Adipocyte (in vitro differentiated cells): Measurements from ENCODE around the gene FKBP1B.

Experiments used
- DNase-seq: peaks from one replicate; pipeline ENCODE4 v3.0.0-alpha.2; 2015; ENCODE audit warnings: low read depth
- H3K27me3 ChIP-seq: replicated peaks from 2 replicates; pipeline ENCODE4 v1.7.0; 2013; ENCODE audit warnings: mild to moderate bottlenecking, low read length, moderate library complexity; ENCODE audit not compliant: control insufficient read depth, insufficient read depth
- H3K36me3 ChIP-seq: 2 replicates; pipeline ENCODE4 v1.7.0; 2013; ENCODE audit warnings: low read length, mild to moderate bottlenecking, moderate library complexity; ENCODE audit not compliant: control insufficient read depth, insufficient read depth, severe bottlenecking
- H3K4me1 ChIP-seq: 2 replicates; pipeline ENCODE4 v1.7.0; 2013; ENCODE audit warnings: mild to moderate bottlenecking, low read length, moderate library complexity; ENCODE audit not compliant: control insufficient read depth, insufficient read depth
- H3K4me3 ChIP-seq: 2 replicates; pipeline ENCODE4 v1.7.0; 2013; ENCODE audit warnings: mild to moderate bottlenecking, low read length, moderate library complexity
- H3K9ac ChIP-seq: 2 replicates; pipeline ENCODE4 v1.7.0; 2013; ENCODE audit warnings: mild to moderate bottlenecking, low read length, moderate library complexity
- H3K9me3 ChIP-seq: 2 replicates; pipeline ENCODE4 v1.7.0; 2013; ENCODE audit warnings: mild to moderate bottlenecking, low read length, moderate library complexity; ENCODE audit not compliant: control insufficient read depth

FKBP1B gene

GRCh38 chr2:24075915-24076848 lies 26.6 kb downstream of the FKBP1B start, which contains the start of gene SF3B6:
SF3B6 (minus strand) TSS chr2:24076326; CDS start chr2:24076229, 97 bp downstream.
- no peaks in the 10 kb centered on the region for H3K9me3 ChIP-seq
- DNase-seq, result peak; percentile 98
- H3K4me3 ChIP-seq, result peak within 1 kb of the TSS; percentile 98
- no peaks in the 10 kb centered on the region for H3K27me3 ChIP-seq
- peak within 1 kb of the TSS; percentile 94 for H3K9ac ChIP-seq
- H3K36me3 ChIP-seq, result peaks cover 41% of the 10 kb centered on the region
- H3K4me1 ChIP-seq, result peaks cover 13% of the 10 kb centered on the region

- peak; percentile 33 for DNase-seq
- H3K4me3 ChIP-seq, result peak overlapping the region; percentile 98
- no peaks in the 10 kb centered on the region for H3K27me3 ChIP-seq
- no peaks in the 10 kb centered on the region for H3K9me3 ChIP-seq
- H3K9ac ChIP-seq, result peak overlapping the region; percentile 83
- H3K36me3 ChIP-seq, result peaks cover 40% of the 10 kb centered on the region
- peaks cover 13% of the 10 kb centered on the region for H3K4me1 ChIP-seq
Measured at GRCh38 chr2:24076849-24077534, 27.5 kb downstream of the FKBP1B start.

- Histone ChIP-seq H3K27me3 (no peaks in the 10 kb centered on the region), H3K4me3 (peak overlapping the region; percentile 98), H3K4me1 (peaks cover 13% of the 10 kb centered on the region), H3K9me3 (no peaks in the 10 kb centered on the region), H3K36me3 (peaks cover 40% of the 10 kb centered on the region), H3K9ac (peak overlapping the region; percentile 83)
- peak; percentile 12 for DNase-seq
Measured at GRCh38 chr2:24077535-24077877, 28.0 kb downstream of the FKBP1B start.

GRCh38 chr2:24077879-24078278 lies 28.3 kb downstream of the FKBP1B start:
- no peaks in the 10 kb centered on the region for H3K9me3 ChIP-seq
- DNase-seq, result no peak
- H3K4me1 ChIP-seq, result peaks cover 14% of the 10 kb centered on the region
- peak overlapping the region; percentile 98 for H3K4me3 ChIP-seq
- peaks cover 40% of the 10 kb centered on the region for H3K36me3 ChIP-seq
- peak overlapping the region; percentile 83 for H3K9ac ChIP-seq
- no peaks in the 10 kb centered on the region for H3K27me3 ChIP-seq

- Histone ChIP-seq H3K9ac (no peak overlapping the region), H3K36me3 (peaks cover 27% of the 10 kb centered on the region), H3K4me3 (no peak overlapping the region), H3K27me3 (no peaks in the 10 kb centered on the region), H3K4me1 (peaks cover 27% of the 10 kb centered on the region), H3K9me3 (no peaks in the 10 kb centered on the region)
- DNase-seq, result peak; percentile 23
Measured at GRCh38 chr2:24080701-24081100, 31.2 kb downstream of the FKBP1B start.

- H3K27me3 ChIP-seq, result no peaks in the 10 kb centered on the region
- peaks cover 21% of the 10 kb centered on the region for H3K4me1 ChIP-seq
- no peaks in the 10 kb centered on the region for H3K9me3 ChIP-seq
- H3K36me3 ChIP-seq, result peaks cover 27% of the 10 kb centered on the region
- H3K4me3 ChIP-seq, result peak overlapping the region; percentile 91
- DNase-seq, result no peak
- peak overlapping the region; percentile 94 for H3K9ac ChIP-seq
Measured at GRCh38 chr2:24082787-24083566, 33.4 kb downstream of the FKBP1B start.

- H3K4me1 ChIP-seq, result peaks cover 21% of the 10 kb centered on the region
- H3K9ac ChIP-seq, result peak overlapping the region; percentile 94
- peak; percentile 81 for DNase-seq
- H3K27me3 ChIP-seq, result no peaks in the 10 kb centered on the region
- H3K4me3 ChIP-seq, result peak overlapping the region; percentile 91
- H3K9me3 ChIP-seq, result no peaks in the 10 kb centered on the region
- H3K36me3 ChIP-seq, result peaks cover 27% of the 10 kb centered on the region
Measured at GRCh38 chr2:24083567-24084385, 34.2 kb downstream of the FKBP1B start.

GRCh38 chr2:24084386-24085199 lies 35.1 kb downstream of the FKBP1B start, which contains the start of gene TP53I3:
TP53I3 (minus strand) TSS chr2:24084834; CDS start chr2:24084326, 508 bp downstream.
- H3K4me3 ChIP-seq, result peak within 1 kb of the TSS; percentile 91
- no peaks in the 10 kb centered on the region for H3K27me3 ChIP-seq
- peaks cover 26% of the 10 kb centered on the region for H3K4me1 ChIP-seq
- H3K9ac ChIP-seq, result peak within 1 kb of the TSS; percentile 94
- H3K9me3 ChIP-seq, result no peaks in the 10 kb centered on the region
- peaks cover 18% of the 10 kb centered on the region for H3K36me3 ChIP-seq
- DNase-seq, result peak; percentile 96

- Histone ChIP-seq H3K27me3 (no peaks in the 10 kb centered on the region), H3K4me1 (peaks cover 26% of the 10 kb centered on the region), H3K4me3 (peak overlapping the region; percentile 91), H3K9ac (peak overlapping the region; percentile 94), H3K36me3 (peaks cover 16% of the 10 kb centered on the region), H3K9me3 (no peaks in the 10 kb centered on the region)
- DNase-seq, result no peak
Measured at GRCh38 chr2:24085200-24085489, 35.6 kb downstream of the FKBP1B start.

- peaks cover 14% of the 10 kb centered on the region for H3K36me3 ChIP-seq
- no peaks in the 10 kb centered on the region for H3K27me3 ChIP-seq
- H3K4me1 ChIP-seq, result peaks cover 26% of the 10 kb centered on the region
- DNase-seq, result no peak
- no peaks in the 10 kb centered on the region for H3K9me3 ChIP-seq
- H3K4me3 ChIP-seq, result no peak overlapping the region
- H3K9ac ChIP-seq, result no peak overlapping the region
Measured at GRCh38 chr2:24086241-24086640, 36.7 kb downstream of the FKBP1B start.
